SU-DHL-6 (cell line): Measurements from ENCODE around the gene TRAF4.

Experiments
- H2AFZ ChIP-seq: fragments of 200-600 bp; sonication (generic); 2 replicates; pipeline ENCODE4 v1.6.1; 2014; ENCODE audit warnings: low read depth, mild to moderate bottlenecking, moderate library complexity, mixed read lengths, antibody characterized with exemption, low read length; ENCODE audit not compliant: severe bottlenecking
- H3F3A ChIP-seq: fragments of 200-600 bp; shearing (Covaris generic); 2 replicates; pipeline ENCODE4 v1.6.0; 2016; ENCODE audit warnings: antibody characterized with exemption, mild to moderate bottlenecking; ENCODE audit not compliant: insufficient read depth
- H3K27ac ChIP-seq: fragments of 200-600 bp; sonication (generic); 2 replicates; pipeline ENCODE4 v1.5.1; 2016; ENCODE audit warnings: low read depth, mild to moderate bottlenecking, low read length, moderate library complexity, mixed read lengths
- H3K27me3 ChIP-seq: fragments of 200-600 bp; sonication (generic), shearing (Covaris generic); 2 replicates; pipeline ENCODE4 v1.6.0; 2014; ENCODE audit warnings: mild to moderate bottlenecking, low read length
- H3K36me3 ChIP-seq: fragments of 200-600 bp; sonication (generic); 2 replicates; pipeline ENCODE4 v1.6.1; 2014; ENCODE audit warnings: mild to moderate bottlenecking, low read length, mixed read lengths
- H3K4me2 ChIP-seq: fragments of 300-600, 200-600 bp; shearing (Covaris generic), sonication (generic); 2 replicates; pipeline ENCODE4 v1.6.0; 2014; ENCODE audit warnings: low read length, low read depth, mild to moderate bottlenecking; ENCODE audit not compliant: poor library complexity, severe bottlenecking
- H3K4me3 ChIP-seq: fragments of 200-600 bp; sonication (generic); 2 replicates; pipeline ENCODE4 v1.5.1; 2014; ENCODE audit warnings: antibody characterized with exemption, low read length, mild to moderate bottlenecking, mixed read lengths; ENCODE audit not compliant: insufficient read depth, poor library complexity, severe bottlenecking
- H3K79me2 ChIP-seq: fragments of 200-600 bp; sonication (generic); 2 replicates; pipeline ENCODE4 v1.6.1; 2014; ENCODE audit warnings: mild to moderate bottlenecking, low read length, moderate library complexity; ENCODE audit not compliant: insufficient read depth
- H3K9ac ChIP-seq: fragments of 200-600 bp; sonication (generic); 2 replicates; pipeline ENCODE4 v1.7.0; 2014; ENCODE audit warnings: mild to moderate bottlenecking, low read length
- H3K9me2 ChIP-seq: fragments of 200-600 bp; sonication (generic); replicated peaks from 2 replicates; pipeline ENCODE4 v1.6.1; 2014; ENCODE audit warnings: low read length; ENCODE audit not compliant: insufficient read depth
- H3K9me3 ChIP-seq: fragments of 200-600 bp; sonication (generic); 2 replicates; pipeline ENCODE4 v1.6.1; 2014; ENCODE audit warnings: low read length, mixed read lengths; ENCODE audit not compliant: insufficient read depth
- H4K20me1 ChIP-seq: fragments of 200-600 bp; sonication (generic); 2 replicates; pipeline ENCODE4 v1.6.1; 2014; ENCODE audit warnings: low read depth, mild to moderate bottlenecking, antibody characterized with exemption, low read length, moderate library complexity, mixed read lengths
- CTCF ChIP-seq: fragments of 200-600 bp; sonication (generic); IDR thresholded peaks from one replicate; pipeline ENCODE4 v1.5.1; 2017; ENCODE audit warnings: antibody characterized with exemption, mild to moderate bottlenecking, low read length, moderate library complexity; ENCODE audit not compliant: insufficient read depth, poor library complexity, severe bottlenecking
- EZH2phosphoT487 ChIP-seq: fragments of 200-600 bp; sonication (generic), shearing (Covaris generic); conservative IDR thresholded peaks from 2 replicates; pipeline ENCODE4 v1.6.1; 2018; ENCODE audit warnings: mild to moderate bottlenecking, antibody characterized with exemption, low read length, moderate library complexity, mixed read lengths

TRAF4 gene

GRCh38 chr17:28729950-28730330, 13.9 kb upstream of the TRAF4 start:
- Histone ChIP-seq H3K4me3 (no peak overlapping the region), H2AFZ (no peak overlapping the region), H3K36me3 (peaks cover 4% of the 10 kb centered on the region; the same call in 1 of the 2 replicates), H3K27ac (peak overlapping the region; percentile 100), H3K9ac (0 out of 2 replicates have a peak overlapping the region, but pooled peaks have one; percentile 82), H3K9me2 (no peaks in the 10 kb centered on the region), H4K20me1 (no peaks in the 10 kb centered on the region), H3F3A (peaks cover 45% of the 10 kb centered on the region), H3K9me3 (no peaks in the 10 kb centered on the region; the same call in 1 of the 2 replicates), H3K27me3 (no peaks in the 10 kb centered on the region), H3K79me2 (peaks cover 14% of the 10 kb centered on the region; the same call in 1 of the 2 replicates), H3K4me2 (peak overlapping the region; percentile 96)
- TF ChIP-seq CTCF (no peak), EZH2phosphoT487 (no peak)

DNA sequence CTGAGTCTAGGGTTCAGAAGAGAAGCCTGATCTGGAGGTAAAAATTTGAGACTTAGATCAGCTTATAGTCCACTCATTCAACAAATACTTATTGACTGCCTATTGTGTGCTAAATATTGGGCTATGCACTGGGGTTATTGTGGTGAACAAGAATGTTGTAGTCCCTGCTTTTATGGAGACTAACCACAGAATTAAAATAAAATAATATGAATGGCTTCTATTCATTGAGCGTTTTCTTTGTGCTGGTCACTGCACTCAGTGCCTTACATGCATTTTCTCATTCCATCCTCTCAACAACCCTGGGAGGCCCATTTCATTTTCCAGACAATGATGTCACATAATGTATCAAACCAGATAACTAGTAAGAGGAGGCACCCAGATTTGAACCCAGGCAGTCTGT, 10.5 kb upstream of the TRAF4 start:
- Histone ChIP-seq H3K9ac (peak overlapping the region; percentile 15; the same call in 1 of the 2 replicates), H3K4me3 (no peak overlapping the region), H2AFZ (no peak overlapping the region), H3K36me3 (peaks cover 10% of the 10 kb centered on the region; the same call in 1 of the 2 replicates), H3K9me3 (peaks cover 6% of the 10 kb centered on the region; the same call in 1 of the 2 replicates), H3K27me3 (no peaks in the 10 kb centered on the region), H3K27ac (peak overlapping the region; percentile 70), H3K79me2 (peaks cover 6% of the 10 kb centered on the region; the same call in 1 of the 2 replicates), H3K9me2 (no peaks in the 10 kb centered on the region), H3F3A (peaks cover 37% of the 10 kb centered on the region), H3K4me2 (peak overlapping the region; percentile 11), H4K20me1 (no peaks in the 10 kb centered on the region)
- TF ChIP-seq CTCF (no peak), EZH2phosphoT487 (no peak)

DNA sequence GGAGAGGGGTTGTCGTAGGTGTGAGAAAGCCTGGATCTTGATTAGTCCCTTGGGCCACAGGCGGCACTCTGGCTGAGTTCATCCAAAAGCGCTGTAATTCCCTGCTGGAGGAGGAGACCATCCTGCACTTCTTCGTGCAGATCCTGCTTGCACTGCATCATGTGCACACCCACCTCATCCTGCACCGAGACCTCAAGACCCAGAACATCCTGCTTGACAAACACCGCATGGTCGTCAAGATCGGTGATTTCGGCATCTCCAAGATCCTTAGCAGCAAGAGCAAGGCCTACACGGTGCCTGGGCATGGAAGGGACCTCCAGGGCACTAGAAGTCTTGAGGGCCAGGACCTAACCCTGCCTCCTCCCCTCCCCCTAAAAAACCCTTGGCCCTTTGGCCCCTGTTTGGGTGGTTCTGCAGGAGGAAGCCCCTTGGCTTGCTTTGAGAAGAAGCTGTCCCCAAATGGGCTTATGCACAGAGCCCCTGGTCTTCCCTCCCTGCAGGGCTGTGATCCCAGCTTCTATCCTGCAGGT, 9.0 kb upstream of the TRAF4 start:
- peaks cover 10% of the 10 kb centered on the region; the same call in 1 of the 2 replicates for H3K36me3 ChIP-seq
- peaks cover 3% of the 10 kb centered on the region; the same call in 1 of the 2 replicates for H3K79me2 ChIP-seq
- no peaks in the 10 kb centered on the region for H4K20me1 ChIP-seq
- H2AFZ ChIP-seq: no peak overlapping the region
- H3K4me2 ChIP-seq: no peak overlapping the region
- H3K9me2 ChIP-seq: no peaks in the 10 kb centered on the region
- peaks cover 40% of the 10 kb centered on the region for H3F3A ChIP-seq
- no peak for TF ChIP-seq EZH2phosphoT487
- TF ChIP-seq CTCF: no peak
- no peak overlapping the region for H3K4me3 ChIP-seq
- peak overlapping the region; percentile 70 for H3K27ac ChIP-seq
- no peaks in the 10 kb centered on the region for H3K27me3 ChIP-seq
- H3K9me3 ChIP-seq: peaks cover 6% of the 10 kb centered on the region; the same call in 1 of the 2 replicates
- H3K9ac ChIP-seq: no peak overlapping the region
